ENCODE results near the gene ZNF346. TPM values are rescaled to one million over a fixed set of nuclear protein-coding genes. Genes with fewer than 3 reads are reported as not detected.
A peak's percentile ranks its signal among the peaks of the same experiment; 100 is the strongest.
"Not testable (repeated sequence)": the region's sequence is repeated elsewhere in the genome, so short reads cannot be mapped to it uniquely, and the experiment has no call there.

Gene ZNF346
- total RNA-seq, 3 donors from 2014 or later (not counting 1 experiment from before 2014, with no cell fraction given) = 20.2 to 27.9 (median 21.6) TPM

DNA sequence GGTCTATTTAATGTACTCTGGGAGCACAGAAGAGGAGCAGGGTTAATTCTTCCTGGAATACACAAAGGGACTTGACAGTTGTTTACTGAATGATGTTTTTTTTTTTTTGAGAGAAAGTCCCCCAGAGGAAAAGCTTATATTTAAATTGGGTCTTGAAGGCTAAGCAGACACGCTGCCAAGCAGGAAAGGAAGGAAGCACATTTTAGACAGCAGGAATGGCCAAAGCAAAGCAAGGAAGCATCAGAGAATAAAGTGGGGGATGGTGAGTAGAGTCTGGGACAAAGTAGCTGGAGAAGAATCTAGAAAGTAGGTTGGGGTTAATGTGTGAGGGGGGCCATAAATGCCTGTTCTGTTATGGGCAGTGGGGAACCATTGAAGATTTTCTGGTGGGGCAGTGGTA is 21.5 kb downstream of the ZNF346 start:
- H3K4me3 Mint-ChIP-seq = no peak overlapping the region
- no peak for ATAC-seq
- H3K4me1 ChIP-seq (ENCODE audit: control insufficient read depth, insufficient read depth, low read length) = no peaks in the 10 kb centered on the region
- 95% methylated on average over 1 of the region's 1 CpG for WGBS (ENCODE audit: insufficient coverage)
- H3K9me3 Mint-ChIP-seq = no peaks in the 10 kb centered on the region
- no peak overlapping the region for H3K27ac ChIP-seq (ENCODE audit: low read length)
- intact Hi-C loops (cut with micrococcal nuclease) = no loop called here
- no peak overlapping the region for H3K4me3 ChIP-seq (ENCODE audit: low read length)
- H3K27me3 Mint-ChIP-seq (ENCODE audit: low read depth in 2 of 2) = no peaks in the 10 kb centered on the region
- no peak for DNase-seq
- peaks cover 0 to 4% of the 10 kb centered on the region in 2 donors for H3K4me1 Mint-ChIP-seq
- H3K27me3 ChIP-seq (ENCODE audit: control insufficient read depth, insufficient read depth, low read length) = no peaks in the 10 kb centered on the region
- H3K36me3 Mint-ChIP-seq = peaks cover 9% of the 10 kb centered on the region
- H3K27ac Mint-ChIP-seq = no peak overlapping the region
- no peaks in the 10 kb centered on the region for H3K9me3 ChIP-seq (ENCODE audit: control insufficient read depth, insufficient read depth, low read length)
- peaks cover 37% of the 10 kb centered on the region for H3K36me3 ChIP-seq (ENCODE audit: control insufficient read depth, insufficient read depth, low read length)
- TF ChIP-seq, protein P1, sequence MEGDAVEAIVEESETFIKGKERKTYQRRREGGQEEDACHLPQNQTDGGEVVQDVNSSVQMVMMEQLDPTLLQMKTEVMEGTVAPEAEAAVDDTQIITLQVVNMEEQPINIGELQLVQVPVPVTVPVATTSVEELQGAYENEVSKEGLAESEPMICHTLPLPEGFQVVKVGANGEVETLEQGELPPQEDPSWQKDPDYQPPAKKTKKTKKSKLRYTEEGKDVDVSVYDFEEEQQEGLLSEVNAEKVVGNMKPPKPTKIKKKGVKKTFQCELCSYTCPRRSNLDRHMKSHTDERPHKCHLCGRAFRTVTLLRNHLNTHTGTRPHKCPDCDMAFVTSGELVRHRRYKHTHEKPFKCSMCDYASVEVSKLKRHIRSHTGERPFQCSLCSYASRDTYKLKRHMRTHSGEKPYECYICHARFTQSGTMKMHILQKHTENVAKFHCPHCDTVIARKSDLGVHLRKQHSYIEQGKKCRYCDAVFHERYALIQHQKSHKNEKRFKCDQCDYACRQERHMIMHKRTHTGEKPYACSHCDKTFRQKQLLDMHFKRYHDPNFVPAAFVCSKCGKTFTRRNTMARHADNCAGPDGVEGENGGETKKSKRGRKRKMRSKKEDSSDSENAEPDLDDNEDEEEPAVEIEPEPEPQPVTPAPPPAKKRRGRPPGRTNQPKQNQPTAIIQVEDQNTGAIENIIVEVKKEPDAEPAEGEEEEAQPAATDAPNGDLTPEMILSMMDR (IDR thresholded peaks at IDR 0.05) = no peak

DNA sequence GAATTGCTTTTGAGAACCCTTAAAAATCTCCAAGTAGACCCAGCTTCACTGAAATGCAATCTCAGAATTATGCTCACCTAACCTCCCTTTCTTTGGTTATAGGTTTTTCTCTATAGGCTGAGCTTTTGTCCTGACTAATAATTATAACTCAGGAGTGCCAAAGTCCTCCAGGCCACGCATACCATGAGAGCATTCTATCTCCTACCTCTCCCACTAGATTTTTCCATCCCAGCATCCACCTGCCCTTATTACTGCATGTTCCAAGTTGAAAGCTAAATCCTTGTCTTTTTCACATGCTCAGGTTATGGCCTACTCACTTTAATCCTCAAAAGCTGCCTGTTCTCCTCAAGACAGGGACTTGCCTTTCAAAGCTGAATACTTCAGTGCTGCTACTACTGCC is 22.1 kb downstream of the ZNF346 start:
- H3K4me1 Mint-ChIP-seq = peaks cover 0 to 4% of the 10 kb centered on the region in 2 donors
- Histone ChIP-seq H3K4me1 (ENCODE audit: control insufficient read depth, insufficient read depth, low read length) (no peaks in the 10 kb centered on the region), H3K4me3 (ENCODE audit: low read length) (no peak overlapping the region), H3K27me3 (ENCODE audit: control insufficient read depth, insufficient read depth, low read length) (no peaks in the 10 kb centered on the region), H3K36me3 (ENCODE audit: control insufficient read depth, insufficient read depth, low read length) (peaks cover 40% of the 10 kb centered on the region), H3K27ac (ENCODE audit: low read length) (no peak overlapping the region), H3K9me3 (ENCODE audit: control insufficient read depth, insufficient read depth, low read length) (no peaks in the 10 kb centered on the region)
- H3K27me3 Mint-ChIP-seq (ENCODE audit: low read depth in 2 of 2) = no peaks in the 10 kb centered on the region
- DNase-seq (no peak), ATAC-seq (no peak)
- H3K27ac Mint-ChIP-seq = peak overlapping the region in 1 of 2 donors; percentile 9
- 100% methylated on average over 1 of the region's 1 CpG for WGBS (ENCODE audit: insufficient coverage)
- intact Hi-C loops (cut with micrococcal nuclease) = no loop called here
- no peaks in the 10 kb centered on the region for H3K9me3 Mint-ChIP-seq
- TF ChIP-seq, protein P1 (IDR thresholded peaks at IDR 0.05) = no peak
- H3K36me3 Mint-ChIP-seq = peaks cover 9% of the 10 kb centered on the region
- H3K4me3 Mint-ChIP-seq = no peak overlapping the region

DNA sequence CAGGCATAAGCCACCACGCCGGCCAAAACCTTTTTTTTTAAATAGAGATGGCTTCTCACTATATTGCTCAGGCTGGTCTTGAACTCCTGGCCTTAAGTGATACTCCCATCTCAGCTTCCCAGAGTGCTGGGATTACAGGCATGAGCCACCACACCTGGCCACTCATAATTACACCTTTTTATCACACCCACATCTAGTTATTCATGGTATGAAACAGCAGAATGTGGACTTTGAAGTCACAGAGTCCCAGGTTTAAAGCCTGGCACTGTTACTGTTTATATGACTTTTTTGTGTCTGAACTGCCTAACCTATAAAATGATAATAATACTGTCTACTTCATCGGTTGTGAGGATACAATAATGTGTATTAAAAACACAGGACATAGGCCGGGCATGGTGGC is 23.1 kb downstream of the ZNF346 start:
- no peaks in the 10 kb centered on the region for H3K27me3 Mint-ChIP-seq (ENCODE audit: low read depth in 2 of 2)
- H3K27ac Mint-ChIP-seq = no peak overlapping the region
- intact Hi-C loops (cut with micrococcal nuclease) = no loop called here
- no peak overlapping the region for H3K4me3 Mint-ChIP-seq
- peaks cover 0 to 4% of the 10 kb centered on the region in 2 donors for H3K4me1 Mint-ChIP-seq
- H3K9me3 ChIP-seq (ENCODE audit: control insufficient read depth, insufficient read depth, low read length) = no peaks in the 10 kb centered on the region
- no peaks in the 10 kb centered on the region for H3K9me3 Mint-ChIP-seq
- peaks cover 44% of the 10 kb centered on the region for H3K36me3 ChIP-seq (ENCODE audit: control insufficient read depth, insufficient read depth, low read length)
- TF ChIP-seq, protein P1 (IDR thresholded peaks at IDR 0.05) = no peak
- no peaks in the 10 kb centered on the region for H3K4me1 ChIP-seq (ENCODE audit: control insufficient read depth, insufficient read depth, low read length)
- WGBS (ENCODE audit: insufficient coverage) = 96% methylated on average over 4 of the region's 4 CpGs
- no peaks in the 10 kb centered on the region for H3K27me3 ChIP-seq (ENCODE audit: control insufficient read depth, insufficient read depth, low read length)
- H3K27ac ChIP-seq (ENCODE audit: low read length) = no peak overlapping the region
- no peak overlapping the region for H3K4me3 ChIP-seq (ENCODE audit: low read length)
- H3K36me3 Mint-ChIP-seq = peaks cover 9% of the 10 kb centered on the region
- no peak for DNase-seq
- ATAC-seq = no peak

DNA sequence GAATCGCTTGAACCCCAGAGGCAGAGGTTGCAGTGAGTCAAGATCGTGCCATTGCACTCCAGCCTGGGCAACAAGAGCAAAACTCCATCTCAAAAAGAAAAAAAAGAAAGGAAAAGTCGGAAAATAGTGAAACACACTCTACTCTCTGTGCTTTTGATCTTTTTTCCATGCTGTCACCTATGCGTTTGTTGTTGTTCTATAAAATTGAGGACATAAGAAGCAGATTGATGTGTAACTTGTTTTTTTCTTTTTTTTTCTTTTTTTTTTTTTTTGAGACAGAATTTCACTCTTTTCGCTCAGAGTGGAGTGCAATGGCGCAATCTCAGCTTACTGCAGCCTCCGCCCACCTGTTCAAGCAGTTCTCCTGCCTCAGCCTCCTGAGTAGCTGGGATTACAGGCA is 26.0 kb downstream of the ZNF346 start:
- H3K27ac Mint-ChIP-seq; H3K36me3 Mint-ChIP-seq; H3K9me3 ChIP-seq (ENCODE audit: control insufficient read depth, insufficient read depth, low read length); H3K4me3 Mint-ChIP-seq; DNase-seq; H3K4me3 ChIP-seq (ENCODE audit: low read length); H3K27me3 Mint-ChIP-seq (ENCODE audit: low read depth in 2 of 2); intact Hi-C loops (cut with micrococcal nuclease); H3K9me3 Mint-ChIP-seq; ATAC-seq; H3K27ac ChIP-seq (ENCODE audit: low read length); H3K4me1 Mint-ChIP-seq; H3K27me3 ChIP-seq (ENCODE audit: control insufficient read depth, insufficient read depth, low read length); H3K4me1 ChIP-seq (ENCODE audit: control insufficient read depth, insufficient read depth, low read length): not testable (repeated sequence)
- H3K36me3 ChIP-seq (ENCODE audit: control insufficient read depth, insufficient read depth, low read length) = peaks cover 42% of the 10 kb centered on the region
- 97% methylated on average over 5 of the region's 7 CpGs for WGBS (ENCODE audit: insufficient coverage)

Measured in natural killer cell (primary cell).